ENCODE results near the gene SLC43A2. TPM values are rescaled to one million over a fixed set of nuclear protein-coding genes. Genes with fewer than 3 reads are reported as not detected.

SLC43A2 gene
- total and polyA plus RNA-seq, 2 donors (not counting 3 experiments of a cell fraction or from before 2014, with no cell fraction given), result 41.7 to 52.0 TPM

DNA sequence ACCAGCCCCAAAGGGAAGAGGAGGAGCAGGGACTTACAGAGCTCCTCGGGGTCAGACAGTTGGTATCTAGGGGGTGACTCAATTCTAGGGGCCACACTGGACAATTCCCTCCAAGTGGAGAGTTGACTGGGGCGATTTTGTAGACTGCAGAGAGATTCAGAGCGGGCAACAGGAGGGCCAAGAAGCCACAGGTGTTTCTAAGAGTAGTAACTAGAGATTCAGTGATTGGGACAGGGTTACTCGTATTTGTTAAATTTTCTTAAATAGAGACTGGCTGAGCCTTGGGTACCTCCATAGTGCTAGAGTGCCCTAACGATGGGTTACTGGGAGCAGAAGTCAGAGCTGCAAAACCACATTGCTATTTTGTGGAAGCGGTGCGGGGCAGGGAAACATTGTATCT, 109.0 kb downstream of the SLC43A2 start:
- no TSS peak for BruUV-seq (replicated peaks)
- Histone ChIP-seq H3K9me1 (replicated peaks; ENCODE audit: control insufficient read depth, extremely low read depth, insufficient read depth, low read length) (no peaks in the 10 kb centered on the region), H3K4me2 (ENCODE audit: insufficient read depth, low read length) (no peak overlapping the region), H3K79me2 (ENCODE audit: control insufficient read depth, insufficient read depth, low read length) (peaks cover 4% of the 10 kb centered on the region), H3K36me3 (ENCODE audit: control insufficient read depth in 2 of 2, extremely low read depth in 1 of 2, insufficient read depth in 2 of 2, low read length in 2 of 2) (peaks cover 0 to 7% of the 10 kb centered on the region in 2 experiments), H3K9ac (replicated peaks; ENCODE audit: extremely low read depth, insufficient read depth, low read length) (no peak overlapping the region), H4K20me1 (replicated peaks; ENCODE audit: control insufficient read depth, extremely low read depth, insufficient read depth, low read length) (no peaks in the 10 kb centered on the region), H3K27ac (ENCODE audit: insufficient read depth, low read depth, low read length) (no peak overlapping the region), H3K4me1 (ENCODE audit: control insufficient read depth, extremely low read depth, insufficient read depth, low read length) (peaks cover 13% of the 10 kb centered on the region), H3K27me3 (ENCODE audit: control insufficient read depth in 2 of 2, insufficient read depth in 2 of 2, low read length in 2 of 2) (no peaks in the 10 kb centered on the region), H3K9me3 (replicated peaks; ENCODE audit: control insufficient read depth, insufficient read depth, low read length) (no peaks in the 10 kb centered on the region), H3K4me3 (replicated peaks in 1 of 3; ENCODE audit: insufficient read depth in 1 of 3, low read depth in 1 of 3, low read length in 3 of 3) (no peak overlapping the region), H2AFZ (ENCODE audit: low read depth, low read length) (no peak overlapping the region)
- TF ChIP-seq EZH2 (IDR thresholded peaks at IDR 0.05; ENCODE audit: borderline replicate concordance, low read depth, low read length, severe bottlenecking), result no peak
- ChIA-PET CTCF (interaction anchor here (0.8 to 2.9 kb wide), 3 partner anchors 154 to 260 kb away, joined by 3 to 11 read pairs (median 7); no protein-coding TSS in a partner anchor), POLR2A (no interaction called here)
- intact Hi-C loops (cut with micrococcal nuclease) (no loop called here), dilution Hi-C loops (cut with MboI; ENCODE audit: extremely low pct_ligation_motif_present, low sequenced_read_pairs) (no loop called here)
- no peak for DNase-seq (ENCODE audit: low read depth, low spot score)
- no peak for FAIRE-seq

Small RNA genes within 50 kb of the gene (small RNA-seq; reads per million reads assigned to genes)
- not detected for gene RN7SL105P (ENCODE audit: insufficient read depth, insufficient read length, low read depth, low replicate concordance)

Other genes with a start within 250 kb of the SLC43A2 start
- 819 and 848 TPM in 2 replicates for gene YWHAE, start 228.6 kb downstream of the SLC43A2 start, total RNA-seq
- gene YWHAE, start 228.6 kb downstream of the SLC43A2 start, polyA plus RNA-seq, result 325 and 396 TPM in 2 replicates
- gene CRK, start 172.6 kb downstream of the SLC43A2 start, total RNA-seq, result 67.2 and 71.3 TPM in 2 replicates
- gene CRK, start 172.6 kb downstream of the SLC43A2 start, polyA plus RNA-seq, result 41.2 and 52.8 TPM in 2 replicates
- gene MYO1C, start 136.1 kb downstream of the SLC43A2 start, total RNA-seq, result 195 and 206 TPM in 2 replicates
- 141 and 145 TPM in 2 replicates for gene MYO1C, start 136.1 kb downstream of the SLC43A2 start, polyA plus RNA-seq
- gene INPP5K, start 112.2 kb downstream of the SLC43A2 start, total RNA-seq, result 41.3 and 44.2 TPM in 2 replicates
- 53.8 and 54.1 TPM in 2 replicates for gene INPP5K, start 112.2 kb downstream of the SLC43A2 start, polyA plus RNA-seq
- gene PITPNA, start 66.0 kb downstream of the SLC43A2 start, total RNA-seq, result 99.6 and 113 TPM in 2 replicates
- 50.3 and 57.0 TPM in 2 replicates for gene PITPNA, start 66.0 kb downstream of the SLC43A2 start, polyA plus RNA-seq
- gene SCARF1, start 16.9 kb upstream of the SLC43A2 start, total RNA-seq, result 91.5 and 93.7 TPM in 2 replicates
- 52.8 and 57.8 TPM in 2 replicates for gene SCARF1, start 16.9 kb upstream of the SLC43A2 start, polyA plus RNA-seq
- 8.9 and 9.4 TPM in 2 replicates for gene RILP, start 21.0 kb upstream of the SLC43A2 start, total RNA-seq
- 9.3 and 10.0 TPM in 2 replicates for gene RILP, start 21.0 kb upstream of the SLC43A2 start, polyA plus RNA-seq
- 282 and 301 TPM in 2 replicates for gene PRPF8, start 56.0 kb upstream of the SLC43A2 start, total RNA-seq
- gene PRPF8, start 56.0 kb upstream of the SLC43A2 start, polyA plus RNA-seq, result 215 and 230 TPM in 2 replicates
- gene TLCD2, start 81.5 kb upstream of the SLC43A2 start, total RNA-seq, result 1.7 and 2.1 TPM in 2 replicates
- gene TLCD2, start 81.5 kb upstream of the SLC43A2 start, polyA plus RNA-seq, result 0.72 TPM in 2 replicates
- 16.5 and 17.3 TPM in 2 replicates for gene WDR81, start 95.9 kb upstream of the SLC43A2 start, total RNA-seq
- gene WDR81, start 95.9 kb upstream of the SLC43A2 start, polyA plus RNA-seq, result 10.4 and 12.1 TPM in 2 replicates
- 0.30 TPM in 1 of 2 replicates, not detected in the other for gene SERPINF2, start 114.0 kb upstream of the SLC43A2 start, total RNA-seq
- gene SERPINF2, start 114.0 kb upstream of the SLC43A2 start, polyA plus RNA-seq, result 0.03 and 0.14 TPM in 2 replicates
- gene SERPINF1, start 133.2 kb upstream of the SLC43A2 start, total RNA-seq, result not detected in 2 replicates
- gene SERPINF1, start 133.2 kb upstream of the SLC43A2 start, polyA plus RNA-seq, result not detected in 2 replicates
- gene SMYD4, start 201.1 kb upstream of the SLC43A2 start, total RNA-seq, result 11.5 and 14.6 TPM in 2 replicates
- gene SMYD4, start 201.1 kb upstream of the SLC43A2 start, polyA plus RNA-seq, result 5.3 and 6.0 TPM in 2 replicates
- gene RPA1, start 201.2 kb upstream of the SLC43A2 start, total RNA-seq, result 123 and 137 TPM in 2 replicates
- 48.9 and 50.5 TPM in 2 replicates for gene RPA1, start 201.2 kb upstream of the SLC43A2 start, polyA plus RNA-seq

Measured in endothelial cell of umbilical vein (primary cell).